Measurements from ENCODE around the gene KLHL22.
"Not testable (repeated sequence)": the region's sequence is repeated elsewhere in the genome, so short reads cannot be mapped to it uniquely, and the experiment has no call there.

KLHL22 gene

GRCh38 chr22:20523086-20523983 is 27.7 kb upstream of the KLHL22 start:
- DNase-seq, result peak; percentile 28

- no peak for DNase-seq
These were observed 26.8 kb upstream of the KLHL22 start for GRCh38 chr22:20522134-20523004.

GRCh38 chr22:20520093-20520511 is 24.5 kb upstream of the KLHL22 start:
- no peak for DNase-seq

GRCh38 chr22:20519558-20519957 is 24.0 kb upstream of the KLHL22 start:
- no peak for DNase-seq

- no peak for DNase-seq
These were observed 22.4 kb upstream of the KLHL22 start for GRCh38 chr22:20517841-20518592.

GRCh38 chr22:20517422-20517821 is 21.8 kb upstream of the KLHL22 start:
- no peak for DNase-seq

- DNase-seq, result no peak
These were observed 20.8 kb upstream of the KLHL22 start for GRCh38 chr22:20516399-20516798.

- no peak for DNase-seq
These were observed 19.2 kb upstream of the KLHL22 start for GRCh38 chr22:20514658-20515406.

- DNase-seq, result no peak
These were observed 16.1 kb upstream of the KLHL22 start for GRCh38 chr22:20511578-20512229.

- DNase-seq, result no peak
These were observed 15.4 kb upstream of the KLHL22 start for GRCh38 chr22:20510811-20511577.

- DNase-seq, result peak; percentile 58
These were observed 13.9 kb upstream of the KLHL22 start for GRCh38 chr22:20509344-20510047.

GRCh38 chr22:20508815-20509271 is 13.2 kb upstream of the KLHL22 start:
- no peak for DNase-seq

- DNase-seq, result not testable (repeated sequence)
These were observed 12.6 kb upstream of the KLHL22 start for GRCh38 chr22:20508067-20508755.

- DNase-seq, result peak; percentile 88
These were observed 11.9 kb upstream of the KLHL22 start, which contains the start of gene MED15 for GRCh38 chr22:20507253-20508066. MED15 (plus strand) TSS chr22:20507610; CDS start chr22:20507679, 69 bp downstream.

- no peak for DNase-seq
These were observed 11.1 kb upstream of the KLHL22 start for GRCh38 chr22:20506543-20507252.

GRCh38 chr22:20504293-20504922 is 8.8 kb upstream of the KLHL22 start:
- DNase-seq, result not testable (repeated sequence)

- DNase-seq, result no peak
These were observed 8.2 kb upstream of the KLHL22 start for GRCh38 chr22:20503816-20504215.
